Bronchial epithelial cell (primary cell): ENCODE results near the gene USF2. TPM values are rescaled to one million over a fixed set of nuclear protein-coding genes. Genes with fewer than 3 reads are reported as not detected.
"Not testable (repeated sequence)": the region's sequence is repeated elsewhere in the genome, so short reads cannot be mapped to it uniquely, and the experiment has no call there.

Experiments
- DNase-seq: peaks from one replicate; pipeline ENCODE4 v3.0.0-alpha.2; 2010; ENCODE audit warnings: low read depth
- FAIRE-seq: peaks from 2 replicates; lab custom pipeline; 2011; peaks lifted over from hg19 to GRCh38; lab: Jason Lieb, UNC
- H3K27me3 ChIP-seq: 2 replicates; pipeline ENCODE4 v1.5.1; 2011; ENCODE audit warnings: low read length; ENCODE audit not compliant: control insufficient read depth, insufficient read depth
- H3K36me3 ChIP-seq: 2 replicates; pipeline ENCODE4 v1.5.1; 2011; ENCODE audit warnings: low read length; ENCODE audit not compliant: control insufficient read depth, insufficient read depth
- H3K4me3 ChIP-seq: 2 replicates; pipeline ENCODE4 v1.5.1; 2011; ENCODE audit warnings: mild to moderate bottlenecking, low read depth, low read length, control low read depth
- total RNA-seq: library from RNA; depleted of rRNA; stranded (reverse); fragments of >200 nt; gene quantifications from 2 replicates; pipeline ENCODE4 v1.2.1, GENCODE V29; 2014
- TF ChIP-seq, protein P1 (sequence below): IDR thresholded peaks from 2 replicates; pipeline ENCODE4 v1.5.1; 2011; ENCODE audit warnings: mild to moderate bottlenecking, moderate library complexity, low read length, control low read depth, inconsistent platforms; ENCODE audit not compliant: insufficient read depth, severe bottlenecking

Gene USF2
- total RNA-seq, 1 donor from 2014 or later, result 60.8 TPM

DNA sequence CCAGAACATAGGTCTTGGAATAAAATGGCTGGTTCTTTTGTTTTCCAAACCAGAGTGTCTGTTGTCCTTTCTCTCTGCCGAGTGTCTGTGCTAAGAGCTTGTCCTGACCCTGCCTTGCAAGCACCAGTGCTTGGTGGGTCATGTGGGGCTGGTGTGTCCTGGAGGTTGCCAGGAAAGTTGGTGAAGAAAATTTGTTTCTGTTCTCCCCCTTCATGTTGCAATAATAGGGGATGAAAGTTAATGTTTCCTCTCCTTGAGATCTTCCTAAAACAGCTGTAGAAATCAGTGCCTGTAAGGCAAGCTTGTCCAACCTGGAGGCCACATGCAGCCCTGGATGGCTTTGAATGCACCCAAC is 16.3 kb downstream of the USF2 start:
- H3K27me3 ChIP-seq, result peaks cover 2% of the 10 kb centered on the region
- TF ChIP-seq, protein P1, sequence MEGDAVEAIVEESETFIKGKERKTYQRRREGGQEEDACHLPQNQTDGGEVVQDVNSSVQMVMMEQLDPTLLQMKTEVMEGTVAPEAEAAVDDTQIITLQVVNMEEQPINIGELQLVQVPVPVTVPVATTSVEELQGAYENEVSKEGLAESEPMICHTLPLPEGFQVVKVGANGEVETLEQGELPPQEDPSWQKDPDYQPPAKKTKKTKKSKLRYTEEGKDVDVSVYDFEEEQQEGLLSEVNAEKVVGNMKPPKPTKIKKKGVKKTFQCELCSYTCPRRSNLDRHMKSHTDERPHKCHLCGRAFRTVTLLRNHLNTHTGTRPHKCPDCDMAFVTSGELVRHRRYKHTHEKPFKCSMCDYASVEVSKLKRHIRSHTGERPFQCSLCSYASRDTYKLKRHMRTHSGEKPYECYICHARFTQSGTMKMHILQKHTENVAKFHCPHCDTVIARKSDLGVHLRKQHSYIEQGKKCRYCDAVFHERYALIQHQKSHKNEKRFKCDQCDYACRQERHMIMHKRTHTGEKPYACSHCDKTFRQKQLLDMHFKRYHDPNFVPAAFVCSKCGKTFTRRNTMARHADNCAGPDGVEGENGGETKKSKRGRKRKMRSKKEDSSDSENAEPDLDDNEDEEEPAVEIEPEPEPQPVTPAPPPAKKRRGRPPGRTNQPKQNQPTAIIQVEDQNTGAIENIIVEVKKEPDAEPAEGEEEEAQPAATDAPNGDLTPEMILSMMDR, result no peak
- FAIRE-seq (no peak), DNase-seq (no peak)
- H3K4me3 ChIP-seq, result no peak overlapping the region
- no peaks in the 10 kb centered on the region for H3K36me3 ChIP-seq

DNA sequence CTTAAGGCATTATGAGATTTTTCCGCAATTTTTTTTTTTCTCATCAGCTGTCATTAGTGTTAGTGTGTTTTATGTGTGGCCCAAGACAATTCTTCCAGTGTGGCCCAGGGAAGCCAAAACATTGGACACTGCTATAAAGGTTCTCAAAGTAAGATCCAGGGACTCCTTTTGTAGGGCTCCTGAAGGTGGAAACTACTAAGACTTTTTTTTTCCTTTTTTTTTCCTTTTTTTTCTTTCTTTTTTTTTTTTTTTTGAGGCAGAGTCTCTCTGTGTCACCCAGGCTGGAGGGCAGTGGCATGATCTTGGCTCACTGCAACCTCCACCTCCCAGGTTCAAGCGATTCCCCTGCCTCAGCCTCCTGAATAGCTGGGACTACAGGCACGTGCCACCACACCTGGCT is 16.7 kb downstream of the USF2 start:
- FAIRE-seq, H3K27me3 ChIP-seq, H3K4me3 ChIP-seq, DNase-seq, H3K36me3 ChIP-seq: not testable (repeated sequence)

DNA sequence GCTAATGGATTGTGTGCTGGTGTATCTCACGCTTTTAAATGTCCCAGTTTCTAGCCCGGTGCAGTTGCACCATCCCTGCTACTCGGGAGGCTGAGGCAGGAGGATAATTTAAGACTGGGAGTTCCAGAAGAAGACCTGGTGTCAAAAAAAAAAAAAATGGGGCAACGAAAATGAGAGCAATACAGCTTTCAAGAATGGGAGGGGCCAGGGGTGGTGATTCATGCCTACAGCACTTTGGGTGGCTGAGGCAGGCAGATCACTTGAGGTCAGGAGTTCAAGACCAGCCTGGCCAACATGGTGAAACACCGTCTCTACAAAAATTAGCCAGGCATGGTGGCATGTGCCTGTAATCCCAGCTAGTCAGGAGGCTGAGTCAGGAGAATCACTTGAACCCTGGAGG is 17.3 kb downstream of the USF2 start:
- H3K27me3 ChIP-seq, DNase-seq, H3K36me3 ChIP-seq, H3K4me3 ChIP-seq, FAIRE-seq: not testable (repeated sequence)

DNA sequence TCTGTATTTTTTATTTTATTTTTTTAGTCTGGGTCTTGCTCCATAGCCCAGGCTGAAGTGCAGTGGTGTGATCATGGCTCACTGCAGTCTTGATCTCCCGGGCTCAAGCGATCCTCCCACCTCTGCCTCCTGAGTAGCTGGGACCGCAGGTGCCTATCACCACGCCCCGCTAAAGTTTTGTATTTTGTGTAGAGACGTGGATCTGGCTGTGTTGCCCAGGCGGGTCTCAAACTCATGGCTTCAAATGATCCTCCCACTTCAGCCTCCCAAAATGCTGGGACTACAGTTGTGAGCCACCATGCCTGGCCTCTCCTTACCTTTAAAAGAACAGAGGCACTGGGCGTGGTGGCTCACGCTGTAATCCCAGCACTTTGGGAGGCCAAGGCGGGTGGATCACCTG is 19.0 kb downstream of the USF2 start:
- FAIRE-seq (no peak), DNase-seq (no peak)
- H3K4me3 ChIP-seq, result no peak overlapping the region
- H3K36me3 ChIP-seq, result no peaks in the 10 kb centered on the region
- H3K27me3 ChIP-seq, result no peaks in the 10 kb centered on the region
- TF ChIP-seq, protein P1, result no peak

DNA sequence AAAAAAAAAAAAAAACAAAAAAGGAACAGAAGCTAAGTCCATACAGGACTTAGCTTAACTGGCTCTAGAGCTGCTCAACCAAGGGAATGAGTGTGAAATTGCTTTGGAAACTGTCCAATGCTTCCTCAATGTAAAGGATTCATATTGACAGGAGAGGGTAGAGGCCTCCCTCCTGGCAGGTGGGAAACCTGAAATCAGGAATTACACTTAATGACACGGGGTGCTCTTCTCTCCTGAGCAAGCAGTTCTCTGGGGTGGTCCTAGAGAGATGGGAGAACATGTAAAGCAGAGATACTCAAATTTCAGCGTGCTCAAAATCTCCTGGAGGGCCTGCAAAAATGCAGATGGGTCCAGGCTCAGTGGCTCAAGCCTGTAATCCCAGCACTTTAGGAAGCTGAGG is 19.6 kb downstream of the USF2 start:
- FAIRE-seq, result no peak
- Histone ChIP-seq H3K4me3 (no peak overlapping the region), H3K36me3 (no peaks in the 10 kb centered on the region), H3K27me3 (no peaks in the 10 kb centered on the region)
- TF ChIP-seq, protein P1, result no peak
- DNase-seq, result no peak

DNA sequence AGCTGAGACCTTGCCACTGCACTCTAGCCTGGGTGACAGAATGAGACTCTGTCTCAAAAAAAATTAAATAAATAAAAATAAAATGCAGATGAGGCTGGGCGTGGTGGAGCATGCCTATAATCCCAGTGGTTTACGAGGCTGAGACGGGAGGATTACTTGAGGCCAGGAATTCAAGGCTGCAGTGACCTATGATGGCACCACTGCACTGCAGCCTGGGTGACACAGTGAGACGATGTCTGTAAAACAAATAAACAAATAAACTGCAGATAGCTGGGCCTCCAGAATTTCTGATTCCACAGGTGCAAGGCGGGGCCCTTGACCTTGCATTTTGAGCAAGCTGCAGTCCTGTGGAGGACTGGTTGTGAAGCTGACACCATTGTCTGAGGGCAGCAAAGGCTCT is 20.1 kb downstream of the USF2 start:
- FAIRE-seq (no peak), DNase-seq (no peak)
- TF ChIP-seq, protein P1, result no peak
- no peak overlapping the region for H3K4me3 ChIP-seq
- H3K36me3 ChIP-seq, result no peaks in the 10 kb centered on the region
- no peaks in the 10 kb centered on the region for H3K27me3 ChIP-seq

DNA sequence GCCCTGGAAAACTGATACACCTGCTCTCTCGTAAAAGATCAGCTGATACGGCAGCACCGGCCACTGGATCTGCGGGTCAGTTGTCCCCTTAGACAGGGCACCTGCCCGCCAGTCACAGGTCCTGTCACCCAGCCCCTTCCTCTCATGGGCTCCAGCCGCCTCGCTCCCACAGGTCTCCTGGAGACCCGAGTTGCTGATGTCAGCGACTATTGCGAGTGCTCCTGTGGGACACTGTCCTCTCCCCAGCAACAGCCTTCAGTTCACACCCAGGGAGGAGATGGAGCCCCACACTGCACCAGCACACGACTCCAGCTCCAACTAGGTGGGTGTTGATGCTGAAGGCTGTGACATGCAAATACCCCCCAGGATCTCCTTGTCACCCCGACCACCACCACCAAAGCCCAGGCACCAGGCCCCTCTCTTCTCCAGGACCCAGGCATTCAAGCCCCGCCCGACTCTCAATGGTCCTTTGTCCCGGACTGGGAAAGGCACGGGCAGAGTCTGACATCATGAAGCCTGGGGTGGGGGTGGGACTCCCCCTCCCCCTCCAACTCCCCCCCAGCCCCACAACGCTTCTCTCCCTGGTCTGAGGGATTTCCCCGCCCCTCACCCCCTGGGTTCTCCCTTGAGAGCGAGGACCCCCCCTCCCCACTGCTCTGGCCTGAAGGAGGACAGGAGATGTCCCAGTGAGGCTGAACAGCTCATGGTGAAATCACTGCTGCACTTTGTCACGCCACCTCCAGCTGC is 21.8 kb downstream of the USF2 start:
- DNase-seq (no peak), FAIRE-seq (no peak)
- Histone ChIP-seq H3K36me3 (no peaks in the 10 kb centered on the region), H3K27me3 (no peaks in the 10 kb centered on the region), H3K4me3 (no peak overlapping the region)
- TF ChIP-seq, protein P1, result no peak
